GM18858 (cell line): ENCODE data around the gene SIGLEC10.
A peak's percentile ranks its signal among the peaks of the same experiment; 100 is the strongest.
"Not testable (repeated sequence)": the region's sequence is repeated elsewhere in the genome, so short reads cannot be mapped to it uniquely, and the experiment has no call there.

Source experiments
- ATAC-seq: cut with Tn5 transposase; IDR thresholded peaks from one replicate; pipeline ENCODE4 v1.9.1; 2021; ENCODE audit not compliant: unreplicated experiment

The SIGLEC10 gene

GRCh38 chr19:51417107-51417809, at the start of gene SIGLEC10:
Gene SIGLEC10 (minus strand): TSS chr19:51417642. CDS start chr19:51417581, 61 bp downstream.
- ATAC-seq = peak; percentile 52

GRCh38 chr19:51466723-51467122, 49.3 kb upstream of the SIGLEC10 start:
- no peak for ATAC-seq

- not testable (repeated sequence) for ATAC-seq
These were observed 46.6 kb upstream of the SIGLEC10 start for GRCh38 chr19:51463976-51464581.

GRCh38 chr19:51462681-51463080, 45.2 kb upstream of the SIGLEC10 start:
- ATAC-seq = no peak

- no peak for ATAC-seq
These were observed 44.8 kb upstream of the SIGLEC10 start for GRCh38 chr19:51462276-51462675.

GRCh38 chr19:51461723-51462161, 44.3 kb upstream of the SIGLEC10 start:
- no peak for ATAC-seq

- ATAC-seq = no peak
These were observed 42.9 kb upstream of the SIGLEC10 start for GRCh38 chr19:51460164-51460992.

GRCh38 chr19:51458899-51459505, 41.6 kb upstream of the SIGLEC10 start:
- no peak for ATAC-seq

GRCh38 chr19:51458051-51458645, 40.7 kb upstream of the SIGLEC10 start, which contains the start of gene SIGLEC8:
Gene SIGLEC8 (minus strand): TSS chr19:51458454. CDS start chr19:51458387, 67 bp downstream.
- no peak for ATAC-seq

GRCh38 chr19:51457351-51458013, 40.0 kb upstream of the SIGLEC10 start:
- no peak for ATAC-seq

- no peak for ATAC-seq
These were observed 39.3 kb upstream of the SIGLEC10 start for GRCh38 chr19:51456541-51457290.

- ATAC-seq = no peak
These were observed 33.4 kb upstream of the SIGLEC10 start for GRCh38 chr19:51450730-51451307.

GRCh38 chr19:51448411-51449016, 31.1 kb upstream of the SIGLEC10 start:
- ATAC-seq = no peak

GRCh38 chr19:51448011-51448410, 30.6 kb upstream of the SIGLEC10 start:
- no peak for ATAC-seq

- not testable (repeated sequence) for ATAC-seq
These were observed 30.1 kb upstream of the SIGLEC10 start for GRCh38 chr19:51447510-51447909.

- ATAC-seq = peak; percentile 81
These were observed 24.3 kb upstream of the SIGLEC10 start for GRCh38 chr19:51441410-51442390.

GRCh38 chr19:51440846-51441409, 23.5 kb upstream of the SIGLEC10 start:
- no peak for ATAC-seq
